AG10803 (cell line): Measurements from ENCODE around the gene PPM1D.

Source experiments
- DNase-seq: peaks from one replicate; pipeline ENCODE4 v3.0.0; 2010; ENCODE audit warnings: low read depth
- H3K4me3 ChIP-seq: 2 replicates; pipeline ENCODE4 v1.5.1; 2011; ENCODE audit warnings: mild to moderate bottlenecking, low read length, control low read depth
- CTCF ChIP-seq: conservative IDR thresholded peaks from 2 replicates; pipeline ENCODE4 v1.5.1; 2011; ENCODE audit warnings: mild to moderate bottlenecking, low read length, control low read depth, inconsistent platforms

PPM1D gene

DNA sequence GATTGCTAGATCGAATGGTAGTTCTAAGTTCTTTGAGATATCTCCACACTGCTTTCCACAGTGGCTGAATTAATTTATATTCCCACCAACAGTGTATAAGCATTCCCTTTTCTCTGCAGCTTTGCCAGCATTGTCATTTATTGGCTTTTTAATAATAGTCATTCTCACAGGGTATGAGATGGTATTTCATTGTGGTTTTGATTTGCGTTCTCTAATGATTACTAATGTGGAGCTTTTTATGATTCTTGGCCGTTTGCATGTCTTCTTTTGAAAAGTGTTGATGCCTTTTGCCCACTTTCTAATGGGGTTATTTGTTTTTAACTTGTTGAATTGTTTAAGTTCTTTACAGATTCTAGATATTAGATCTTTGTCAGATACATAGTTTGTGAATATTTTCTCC is 41.1 kb downstream of the PPM1D start:
- peak; percentile 47 for DNase-seq
- TF ChIP-seq CTCF = no peak
- no peak overlapping the region for H3K4me3 ChIP-seq

DNA sequence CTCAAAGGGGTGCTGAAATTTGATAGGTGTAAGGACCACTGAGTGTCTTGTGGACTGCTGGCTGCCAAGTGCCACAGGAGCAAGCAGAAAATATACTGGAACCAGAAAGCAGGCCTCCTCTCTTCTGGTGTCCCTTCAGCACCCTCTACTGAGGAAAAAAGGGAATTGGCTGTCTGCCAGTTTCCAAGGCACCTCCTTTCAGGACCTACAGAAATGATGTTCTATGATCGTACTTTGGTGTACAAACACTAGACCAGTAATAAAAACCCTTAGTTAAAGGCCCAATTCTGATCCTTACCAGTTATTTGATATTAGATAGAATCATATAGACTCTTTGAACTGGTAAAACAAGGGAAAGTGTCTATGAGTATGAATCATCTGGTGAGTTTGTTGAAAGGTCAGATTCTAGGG is 41.8 kb downstream of the PPM1D start:
- TF ChIP-seq CTCF = peak; percentile 61
- no peak overlapping the region for H3K4me3 ChIP-seq
- peak; percentile 63 for DNase-seq

DNA sequence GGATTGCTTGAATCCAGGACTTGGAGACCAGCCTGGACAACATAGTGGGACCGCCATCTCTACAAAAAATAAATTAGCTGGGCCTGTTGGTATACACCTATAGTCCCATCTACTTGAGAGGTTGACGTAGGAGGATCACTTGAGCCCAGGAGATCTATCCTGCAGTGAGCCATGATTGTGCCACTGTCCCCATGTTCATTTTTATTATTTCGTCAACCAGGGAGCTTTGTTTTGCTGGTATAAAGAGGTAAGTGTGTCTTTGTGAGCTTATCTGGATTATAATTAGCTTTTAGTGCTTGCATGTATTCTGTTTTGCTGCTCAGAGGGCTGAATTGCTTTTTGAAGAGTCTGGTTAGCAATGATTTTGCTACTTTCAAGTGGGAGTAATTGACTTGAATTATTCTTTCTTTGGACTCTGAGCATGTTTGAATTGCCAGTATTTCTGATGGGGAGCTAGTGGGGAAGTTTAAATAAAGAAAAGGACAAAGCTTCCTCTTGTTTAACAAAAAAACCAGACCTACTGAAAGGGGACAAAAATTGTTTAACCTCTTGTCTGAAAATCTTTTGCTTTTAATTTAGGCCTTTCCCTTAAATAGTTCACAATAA is 46.0 kb downstream of the PPM1D start:
- TF ChIP-seq CTCF = no peak
- no peak for DNase-seq
- no peak overlapping the region for H3K4me3 ChIP-seq

- no peak overlapping the region for H3K4me3 ChIP-seq
- no peak for DNase-seq
- no peak for TF ChIP-seq CTCF
Measured at GRCh38 chr17:60646701-60647100, 46.7 kb downstream of the PPM1D start.

DNA sequence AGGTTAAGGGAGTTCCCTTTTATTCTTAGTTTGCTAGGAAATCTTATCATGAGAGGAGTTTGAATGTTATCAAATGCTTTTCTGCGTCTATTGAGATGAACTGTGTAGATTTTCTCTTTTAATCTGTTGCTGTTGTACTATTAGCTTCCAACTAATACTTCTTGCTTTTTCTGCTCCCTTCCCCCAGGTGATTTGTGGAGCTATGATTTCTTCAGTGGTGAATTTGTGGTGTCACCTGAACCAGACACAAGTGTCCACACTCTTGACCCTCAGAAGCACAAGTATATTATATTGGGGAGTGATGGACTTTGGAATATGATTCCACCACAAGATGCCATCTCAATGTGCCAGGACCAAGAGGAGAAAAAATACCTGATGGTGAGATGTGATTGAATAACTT is 47.7 kb downstream of the PPM1D start:
- no peak overlapping the region for H3K4me3 ChIP-seq
- DNase-seq = no peak
- TF ChIP-seq CTCF = no peak

- H3K4me3 ChIP-seq = no peak overlapping the region
- DNase-seq = no peak
- TF ChIP-seq CTCF = no peak
Measured at GRCh38 chr17:60652454-60653247, 52.7 kb downstream of the PPM1D start.

DNA sequence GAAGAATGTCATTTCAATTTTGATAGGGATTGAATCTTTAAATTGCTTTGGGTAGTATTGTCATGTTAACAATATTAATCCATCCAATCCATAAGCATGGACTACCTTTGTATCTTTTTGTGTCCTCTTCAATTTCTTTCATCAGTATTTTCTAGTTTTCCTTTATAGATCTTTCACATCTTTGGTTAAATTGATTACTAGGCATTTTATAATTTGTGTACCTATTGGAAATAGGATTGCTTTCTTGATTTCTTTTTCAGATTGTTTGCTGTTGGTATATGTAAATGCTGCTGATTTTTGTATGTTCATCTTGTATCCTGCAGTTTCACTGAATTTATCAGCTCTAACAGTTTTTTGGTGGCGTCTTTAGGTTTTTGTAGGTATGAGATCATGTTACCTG is 53.6 kb downstream of the PPM1D start:
- DNase-seq = no peak
- no peak for TF ChIP-seq CTCF
- no peak overlapping the region for H3K4me3 ChIP-seq
